ENCODE measurements around the gene ANKRD13D.

Gene ANKRD13D

DNA sequence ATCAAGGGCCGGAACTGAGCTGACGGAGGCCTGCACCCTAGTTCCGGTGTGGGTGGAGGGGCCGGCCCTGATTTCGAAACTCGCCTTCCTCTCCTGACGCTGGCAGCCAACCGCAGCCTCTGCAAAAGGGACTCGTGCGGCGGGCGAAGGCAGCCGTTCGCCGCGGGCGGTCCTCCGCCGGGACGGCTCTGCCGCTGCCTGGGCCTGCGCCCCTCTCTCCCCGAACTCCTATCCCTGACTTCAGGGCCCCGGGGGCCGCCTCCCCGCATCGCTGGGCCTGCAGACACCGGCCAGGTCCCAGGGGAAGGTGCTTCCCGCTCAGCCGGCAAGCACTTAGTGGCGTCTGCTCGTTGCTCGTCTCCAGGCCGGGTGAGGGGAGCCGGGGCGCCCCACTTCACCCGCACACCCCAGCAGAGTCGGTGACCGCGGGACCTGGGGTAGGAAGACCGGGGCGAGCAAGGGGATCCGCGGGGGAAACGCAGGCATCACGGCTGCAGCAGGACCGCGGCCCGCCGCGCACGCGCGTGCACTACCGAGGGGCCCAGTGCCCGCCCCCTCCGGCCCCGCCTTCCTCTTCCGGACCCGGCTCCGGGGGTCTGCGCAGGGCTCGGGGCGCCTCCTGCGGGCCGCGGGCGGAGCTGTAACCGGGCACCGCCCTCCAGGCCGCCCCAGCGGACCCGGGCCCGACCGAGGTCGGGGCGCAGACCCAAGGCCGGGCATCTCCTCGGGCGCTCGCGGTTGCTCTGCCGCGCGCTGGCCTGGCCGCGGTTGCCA lies 464 bp upstream of the ANKRD13D start:
- DNase-seq: peak; percentile 59

DNA sequence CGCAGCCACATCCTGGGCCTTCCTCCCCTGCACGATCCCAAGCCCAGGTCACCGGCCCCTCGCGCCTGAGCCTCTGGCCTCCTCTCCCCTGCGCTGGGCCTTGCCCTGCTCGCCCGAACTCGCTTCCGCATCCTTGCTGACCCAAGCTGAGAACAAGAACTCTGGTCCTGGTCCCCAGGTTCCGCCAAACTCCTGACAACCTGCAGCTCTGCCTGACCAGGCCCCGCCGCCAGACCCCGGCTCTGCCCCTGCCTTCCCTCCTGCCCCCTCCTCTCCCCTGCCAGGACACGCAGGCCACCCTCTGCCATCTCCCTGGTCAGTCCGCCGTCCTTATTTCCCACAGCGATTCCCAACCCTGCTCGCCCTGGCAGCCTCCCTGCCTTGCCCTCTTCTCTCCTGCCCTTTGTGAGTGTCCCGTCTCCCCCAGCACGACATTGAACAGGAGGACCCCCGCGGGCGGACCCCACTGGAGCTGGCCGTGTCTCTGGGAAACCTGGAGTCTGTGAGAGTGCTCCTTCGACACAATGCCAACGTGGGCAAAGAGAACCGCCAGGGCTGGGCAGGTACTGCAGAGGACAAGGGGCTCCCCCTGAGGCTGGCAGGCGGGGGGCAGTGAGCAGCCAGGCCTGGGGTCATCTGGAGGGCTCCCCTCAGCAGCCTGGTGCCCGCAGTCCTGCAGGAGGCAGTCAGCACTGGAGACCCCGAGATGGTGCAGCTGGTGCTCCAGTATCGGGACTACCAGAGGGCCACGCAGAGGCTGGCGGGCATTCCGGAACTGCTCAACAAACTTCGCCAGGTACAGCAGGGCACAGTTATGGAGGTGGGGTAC lies 762 bp downstream of the ANKRD13D start:
- no peak for DNase-seq

DNA sequence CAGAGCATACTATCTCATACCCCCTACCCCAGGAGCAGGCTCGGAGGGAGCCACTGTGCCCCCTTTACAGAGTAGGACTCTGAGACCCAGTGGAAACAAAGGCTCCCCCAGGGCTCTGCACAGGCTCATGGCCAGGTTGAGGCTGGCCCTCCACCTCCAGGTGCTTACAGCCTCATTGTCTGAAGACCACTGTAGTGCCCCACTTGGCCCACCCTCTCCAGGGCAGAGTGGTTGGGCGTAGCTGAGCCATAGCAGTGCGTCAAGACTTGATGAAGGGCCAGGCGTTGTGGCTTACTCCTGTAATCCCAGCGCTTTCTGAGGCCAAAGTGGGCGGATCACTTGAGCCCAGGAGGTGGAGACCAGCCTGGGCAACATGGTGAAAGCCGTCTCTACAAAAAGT lies 1.7 kb downstream of the ANKRD13D start:
- DNase-seq: no peak

GRCh38 chr11:67291481-67292381 lies 2.6 kb downstream of the ANKRD13D start:
- DNase-seq: no peak

DNA sequence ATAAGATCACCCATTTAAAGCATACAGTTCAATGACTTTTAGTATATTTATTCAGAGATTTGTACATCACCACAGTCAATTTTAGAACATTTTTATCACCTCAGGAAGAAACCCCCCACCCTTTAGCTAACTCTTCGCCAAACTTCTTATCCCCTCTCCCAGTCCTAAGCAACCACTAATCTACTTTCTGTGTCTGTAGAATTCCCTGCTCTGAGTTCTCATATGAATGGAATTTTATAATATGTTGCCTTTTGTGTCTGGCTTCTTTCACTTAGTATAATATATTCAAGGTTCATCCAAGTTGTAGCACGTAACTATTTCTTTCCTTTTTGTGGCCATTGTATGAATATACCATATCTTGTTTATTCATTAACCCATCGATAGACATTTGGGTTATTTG lies 3.6 kb downstream of the ANKRD13D start:
- no peak for DNase-seq

GRCh38 chr11:67293090-67293489 lies 4.0 kb downstream of the ANKRD13D start:
- peak; percentile 1 for DNase-seq

- DNase-seq: no peak
These were observed 6.7 kb downstream of the ANKRD13D start for GRCh38 chr11:67295846-67296245.

GRCh38 chr11:67298786-67299185 lies 9.7 kb downstream of the ANKRD13D start:
- no peak for DNase-seq

DNA sequence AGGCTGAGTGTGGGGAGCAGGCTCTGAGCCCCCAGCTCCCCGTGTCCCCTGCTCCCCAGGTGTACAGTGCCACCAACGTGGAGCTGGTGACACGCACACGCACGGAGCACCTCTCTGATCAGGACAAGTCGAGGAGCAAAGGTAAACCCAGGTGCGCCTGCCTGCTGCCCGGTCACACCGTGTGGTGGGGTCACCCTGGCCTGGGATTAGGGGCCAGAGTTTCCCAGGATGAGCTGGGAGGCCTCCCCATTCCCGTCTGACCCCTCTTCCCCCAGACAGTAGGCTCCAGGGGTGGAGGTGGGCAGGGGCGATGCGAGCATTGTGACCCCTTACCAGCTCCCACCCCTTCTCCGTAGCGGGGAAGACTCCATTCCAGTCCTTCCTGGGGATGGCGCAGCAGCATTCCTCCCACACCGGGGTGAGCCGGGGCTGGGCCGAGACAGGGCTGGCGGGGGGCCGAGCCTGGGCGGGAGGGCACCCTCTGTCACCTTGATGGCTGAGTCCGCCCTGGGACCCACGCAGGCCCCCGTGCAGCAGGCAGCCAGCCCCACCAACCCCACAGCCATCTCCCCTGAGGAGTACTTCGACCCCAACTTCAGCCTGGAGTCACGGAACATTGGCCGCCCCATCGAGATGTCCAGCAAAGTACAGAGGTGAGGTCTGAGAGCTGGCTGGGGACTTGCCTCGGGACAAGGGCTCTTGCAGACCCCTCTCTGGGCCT lies 10.5 kb downstream of the ANKRD13D start:
- DNase-seq: no peak

- no peak for DNase-seq
These were observed 11.2 kb downstream of the ANKRD13D start for GRCh38 chr11:67300256-67300755.

- no peak for DNase-seq
These were observed 11.7 kb downstream of the ANKRD13D start for GRCh38 chr11:67300756-67301312.

GRCh38 chr11:67301313-67301921 lies 12.3 kb downstream of the ANKRD13D start:
- no peak for DNase-seq

GRCh38 chr11:67301951-67302516 lies 12.9 kb downstream of the ANKRD13D start:
- no peak for DNase-seq

DNA sequence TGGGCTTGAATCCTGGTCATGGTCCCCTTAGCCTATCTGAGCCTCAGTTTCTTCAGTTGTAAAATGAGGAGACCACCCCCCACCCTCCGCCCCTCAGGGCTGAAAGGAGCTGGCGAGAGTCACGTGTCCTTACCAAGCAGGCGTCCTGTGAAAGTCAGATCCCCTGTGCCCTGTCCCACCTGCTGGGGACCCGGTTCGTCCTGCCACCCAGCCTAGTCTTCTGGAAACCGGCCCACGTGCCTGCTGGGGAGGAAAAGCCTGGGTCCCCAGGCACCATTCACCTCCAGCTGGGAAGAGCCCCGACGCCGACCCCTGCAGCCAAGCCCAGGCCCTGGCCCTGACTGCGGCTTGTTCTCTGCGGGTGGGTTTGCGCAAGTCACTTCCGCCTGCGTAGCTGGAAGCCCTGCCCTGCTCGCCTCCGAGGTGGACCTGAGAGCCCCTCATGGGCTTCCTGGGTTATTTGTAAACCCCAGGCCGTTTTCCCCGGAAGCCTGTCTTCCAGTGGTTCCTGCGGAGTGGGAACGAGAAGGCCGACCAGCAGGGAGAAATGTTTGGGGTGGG lies 13.5 kb downstream of the ANKRD13D start:
- no peak for DNase-seq

DNA sequence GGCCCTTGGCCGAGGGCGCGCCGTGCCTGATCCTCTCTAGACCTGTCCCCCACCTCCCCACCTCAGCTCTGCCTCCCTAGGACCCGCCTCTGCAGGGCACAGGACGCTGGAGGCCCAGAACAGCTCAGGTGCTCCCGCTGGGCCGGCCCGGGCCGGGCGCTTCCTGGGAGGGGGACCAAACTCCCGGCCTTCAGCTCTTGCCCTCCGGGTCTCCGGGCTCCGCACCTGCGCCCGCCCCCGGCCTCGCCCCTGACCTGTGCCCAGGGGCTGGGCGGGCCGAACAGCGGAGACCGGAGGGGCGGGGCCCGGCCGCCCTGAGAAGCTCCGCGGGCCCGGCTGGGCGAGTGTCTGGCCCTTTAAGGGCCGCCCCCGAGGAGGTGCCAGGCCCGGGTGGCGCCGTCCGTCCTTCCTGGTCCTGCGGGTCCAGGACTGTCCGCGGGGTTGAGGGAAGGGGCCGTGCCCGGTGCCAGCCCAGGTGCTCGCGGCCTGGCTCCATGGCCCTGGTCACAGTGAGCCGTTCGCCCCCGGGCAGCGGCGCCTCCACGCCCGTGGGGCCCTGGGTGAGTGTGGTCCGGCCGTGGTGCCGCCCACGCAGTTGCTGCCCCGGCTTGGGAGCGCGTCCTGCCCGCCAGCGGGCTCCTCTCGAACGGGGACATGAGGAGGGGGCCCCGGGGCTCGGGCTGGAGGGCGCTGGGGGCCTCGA lies 14.2 kb downstream of the ANKRD13D start, which contains the start of gene SSH3:
TSS of gene SSH3 (plus strand) at position 399 of the 703 bp plus-strand sequence. CDS start at position 495, 96 bp downstream.
- DNase-seq: no peak

GRCh38 chr11:67303835-67304411 lies 14.8 kb downstream of the ANKRD13D start:
- DNase-seq: no peak

DNA sequence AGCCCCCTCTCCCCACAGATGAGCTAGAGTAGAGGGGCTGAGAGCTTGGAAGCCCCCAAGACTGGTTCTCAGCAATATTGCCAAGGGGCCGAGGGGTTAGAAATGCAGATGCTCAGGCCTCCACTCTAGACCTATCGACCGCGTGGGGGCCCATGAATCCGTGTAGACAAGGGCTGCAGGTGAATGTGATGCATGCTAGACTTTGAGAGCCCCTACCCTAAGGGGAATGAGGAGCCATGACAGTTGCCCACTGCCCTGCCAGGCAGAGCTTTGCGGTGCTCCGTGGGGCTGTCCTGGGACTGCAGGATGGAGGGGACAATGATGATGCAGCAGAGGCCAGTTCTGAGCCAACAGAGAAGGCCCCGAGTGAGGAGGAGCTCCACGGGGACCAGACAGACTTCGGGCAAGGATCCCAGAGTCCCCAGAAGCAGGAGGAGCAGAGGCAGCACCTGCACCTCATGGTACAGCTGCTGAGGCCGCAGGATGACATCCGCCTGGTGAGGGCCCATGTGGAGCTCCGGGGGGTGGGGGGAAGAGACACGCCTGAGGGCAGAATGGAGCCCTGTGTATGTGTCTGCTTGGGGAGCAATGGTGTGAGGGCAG lies 15.5 kb downstream of the ANKRD13D start:
- DNase-seq: no peak

GRCh38 chr11:67306769-67307544 lies 17.9 kb downstream of the ANKRD13D start:
- no peak for DNase-seq

All from NCI-H446 treated with DMSO at 0.1 percent for 48 hours (cell line).